Measurements from ENCODE around the gene DYNC1H1.

The DYNC1H1 gene

DNA sequence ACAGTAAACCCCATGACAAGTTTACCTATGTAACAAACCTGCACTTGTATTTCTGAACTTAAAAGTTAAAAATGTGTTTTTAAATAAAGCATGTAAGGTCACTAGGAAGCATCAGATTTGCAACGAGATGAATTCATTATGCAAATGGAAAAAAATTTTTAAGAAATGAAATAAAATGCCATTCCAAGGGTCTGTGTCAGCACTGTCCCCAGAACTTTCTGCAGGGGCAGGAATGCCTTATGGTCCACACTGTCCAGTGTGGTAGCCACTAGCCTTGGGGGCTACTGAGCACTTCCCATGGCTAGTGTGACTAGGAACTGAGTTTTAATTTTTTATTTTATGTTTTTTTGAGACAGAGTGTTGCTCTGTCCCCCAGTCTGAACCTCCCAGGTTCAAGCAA is 73.3 kb downstream of the DYNC1H1 start:
- in situ Hi-C loops (cut with HindIII; ENCODE audit: low sequenced_read_pairs): no loop called here
- TF ChIP-seq CTCF (IDR thresholded peaks at IDR 0.05; ENCODE audit: low read depth, low read length): no peak
- DNase-seq (ENCODE audit: low read depth, low spot score): no peak
- no peak overlapping the region for H3K4me3 ChIP-seq (ENCODE audit: low read depth, low read length)

- no peak for TF ChIP-seq CTCF (IDR thresholded peaks at IDR 0.05; ENCODE audit: low read depth, low read length)
- no peak for DNase-seq (ENCODE audit: low read depth, low spot score)
- H3K4me3 ChIP-seq (ENCODE audit: low read depth, low read length): no peak overlapping the region
- in situ Hi-C loops (cut with HindIII; ENCODE audit: low sequenced_read_pairs): no loop called here
Observed at GRCh38 chr14:102039157-102039556, 74.8 kb downstream of the DYNC1H1 start.

DNA sequence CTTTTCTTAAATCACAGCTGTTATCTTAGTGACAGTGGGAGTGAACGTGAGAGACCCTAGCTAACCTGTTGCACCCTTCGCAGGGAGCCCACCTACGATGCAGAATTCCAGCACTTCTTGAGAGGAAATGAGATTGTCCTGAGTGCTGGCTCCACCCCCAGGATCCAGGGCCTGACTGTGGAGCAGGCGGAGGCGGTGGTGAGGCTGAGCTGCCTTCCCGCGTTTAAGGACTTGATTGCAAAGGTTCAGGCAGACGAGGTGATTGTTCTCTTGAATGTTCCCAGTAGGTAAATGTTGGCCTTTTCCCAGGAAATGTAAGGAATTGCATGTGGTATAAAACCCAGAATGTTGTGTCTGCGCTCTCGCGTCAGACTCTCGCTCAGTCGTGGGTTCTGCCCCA is 75.8 kb downstream of the DYNC1H1 start:
- DNase-seq (ENCODE audit: low read depth, low spot score): no peak
- TF ChIP-seq CTCF (IDR thresholded peaks at IDR 0.05; ENCODE audit: low read depth, low read length): no peak
- in situ Hi-C loops (cut with HindIII; ENCODE audit: low sequenced_read_pairs): no loop called here
- H3K4me3 ChIP-seq (ENCODE audit: low read depth, low read length): no peak overlapping the region

DNA sequence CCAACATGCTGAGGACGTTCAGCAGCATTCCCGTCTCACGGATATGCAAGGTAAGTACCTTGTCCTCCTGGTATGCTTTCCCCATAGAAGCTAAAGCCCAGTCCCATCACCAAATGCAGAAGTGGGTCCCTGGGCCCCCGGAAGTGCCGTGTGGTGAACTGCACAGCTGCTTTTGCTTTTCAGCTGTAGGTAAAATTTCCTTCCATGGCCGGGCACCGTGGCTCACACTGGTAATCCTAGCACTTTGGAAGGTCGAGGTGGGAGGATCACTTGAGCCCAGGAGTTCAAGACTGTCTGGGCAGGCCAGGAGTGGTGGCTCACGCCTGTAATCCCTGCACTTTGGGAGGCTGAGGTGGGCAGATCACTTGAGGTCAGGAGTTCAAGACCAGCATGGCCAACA is 78.3 kb downstream of the DYNC1H1 start:
- no peak for TF ChIP-seq CTCF (IDR thresholded peaks at IDR 0.05; ENCODE audit: low read depth, low read length)
- H3K4me3 ChIP-seq (ENCODE audit: low read depth, low read length): no peak overlapping the region
- no peak for DNase-seq (ENCODE audit: low read depth, low spot score)
- in situ Hi-C loops (cut with HindIII; ENCODE audit: low sequenced_read_pairs): no loop called here

DNA sequence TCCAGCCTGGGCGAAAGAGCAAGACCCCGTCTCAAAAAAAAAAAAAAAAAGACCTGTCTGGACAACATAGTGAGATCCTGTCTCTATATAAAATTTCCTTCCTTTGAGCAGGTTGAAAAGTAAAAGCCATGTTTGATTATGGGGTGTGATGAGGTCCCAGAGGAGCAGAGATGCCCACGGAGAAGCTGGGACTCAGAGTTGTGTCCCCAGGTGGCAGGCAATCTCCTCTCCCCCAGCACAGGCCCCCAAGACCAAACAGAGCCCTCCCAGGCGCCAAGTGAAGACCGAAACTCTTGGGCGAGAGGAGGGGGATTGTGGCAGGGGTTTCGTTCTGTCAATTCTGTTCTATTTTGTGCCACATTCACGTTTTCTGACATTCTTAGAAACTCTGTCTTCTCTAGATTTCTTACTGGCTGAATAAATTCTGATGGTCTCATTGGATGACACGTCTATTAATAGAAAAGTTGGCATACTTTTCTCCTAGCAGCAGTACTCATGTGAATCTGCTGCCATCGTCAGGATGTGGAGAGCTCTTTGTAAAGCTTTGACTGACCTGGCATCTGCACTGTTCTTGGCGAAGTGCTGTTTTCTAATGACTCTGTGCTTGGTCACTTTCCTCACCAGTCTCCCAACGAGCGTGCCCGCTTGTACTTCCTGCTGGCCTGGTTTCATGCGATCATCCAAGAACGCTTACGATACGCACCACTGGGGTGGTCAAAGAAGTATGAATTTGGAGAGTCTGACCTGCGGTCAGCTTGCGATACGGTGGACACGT is 79.1 kb downstream of the DYNC1H1 start:
- in situ Hi-C loops (cut with HindIII; ENCODE audit: low sequenced_read_pairs): no loop called here
- H3K4me3 ChIP-seq (ENCODE audit: low read depth, low read length): no peak overlapping the region
- no peak for TF ChIP-seq CTCF (IDR thresholded peaks at IDR 0.05; ENCODE audit: low read depth, low read length)
- no peak for DNase-seq (ENCODE audit: low read depth, low spot score)

DNA sequence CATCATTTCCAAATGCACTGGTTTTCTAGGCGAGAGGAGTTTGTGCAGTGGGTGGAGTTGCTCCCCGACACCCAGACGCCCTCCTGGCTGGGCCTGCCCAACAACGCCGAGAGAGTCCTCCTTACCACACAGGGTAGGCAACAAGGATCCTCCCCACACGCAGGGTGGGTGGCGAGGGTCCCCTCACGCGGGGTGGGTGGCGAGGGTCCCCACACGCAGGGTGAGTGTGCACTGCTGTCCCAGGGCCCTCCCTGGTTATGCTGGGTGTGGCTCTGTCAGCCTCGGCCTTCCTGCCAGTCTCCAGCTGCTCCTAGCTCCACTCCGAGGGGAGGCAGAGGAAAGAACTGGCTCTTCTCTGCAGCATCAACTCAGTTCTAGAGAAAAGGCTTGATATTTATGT is 80.2 kb downstream of the DYNC1H1 start:
- no peak for TF ChIP-seq CTCF (IDR thresholded peaks at IDR 0.05; ENCODE audit: low read depth, low read length)
- no peak for DNase-seq (ENCODE audit: low read depth, low spot score)
- in situ Hi-C loops (cut with HindIII; ENCODE audit: low sequenced_read_pairs): no loop called here
- H3K4me3 ChIP-seq (ENCODE audit: low read depth, low read length): no peak overlapping the region

Data from astrocyte of the spinal cord (primary cell).